Stimulated activated naive CD8-positive, alpha-beta T cell treated with anti-CD3 and anti-CD28 coated beads, Interleukin-15, amount 100 ng/mL, for 72 hours (primary cell): ENCODE results near the gene BIRC6.

ENCODE experiments used
- ATAC-seq: fragments of 150-1000 bp; cut with Tn5 transposase; 2 replicates; pipeline ENCODE4 v1.10.0; 2021; ENCODE audit warnings: mild to moderate bottlenecking, moderate library complexity
- DNase-seq, 2 donors: peaks; one replicate each; pipeline ENCODE4 v3.0.0; 2021 to 2022
- H3K27ac Mint-ChIP-seq, 2 donors: one replicate each; pipeline ENCODE4 v1.8.0; 2022; ENCODE audit warnings: mild to moderate bottlenecking in 2 of 2, mixed read lengths in 2 of 2, moderate library complexity in 2 of 2
- H3K27me3 Mint-ChIP-seq: one replicate; pipeline ENCODE4 v1.8.0; 2022; ENCODE audit warnings: mixed read lengths
- H3K4me1 Mint-ChIP-seq: one replicate; pipeline ENCODE4 v1.8.0; 2022; ENCODE audit warnings: mild to moderate bottlenecking, mixed read lengths
- H3K4me3 Mint-ChIP-seq, 2 donors: one replicate each; pipeline ENCODE4 v1.8.0; 2022; ENCODE audit warnings: mild to moderate bottlenecking in 2 of 2, mixed read lengths in 2 of 2, moderate library complexity in 1 of 2
- H3K9me3 Mint-ChIP-seq, 2 donors: one replicate each; pipeline ENCODE4 v1.8.0; 2022; ENCODE audit warnings: mixed read lengths in 2 of 2

The BIRC6 gene

DNA sequence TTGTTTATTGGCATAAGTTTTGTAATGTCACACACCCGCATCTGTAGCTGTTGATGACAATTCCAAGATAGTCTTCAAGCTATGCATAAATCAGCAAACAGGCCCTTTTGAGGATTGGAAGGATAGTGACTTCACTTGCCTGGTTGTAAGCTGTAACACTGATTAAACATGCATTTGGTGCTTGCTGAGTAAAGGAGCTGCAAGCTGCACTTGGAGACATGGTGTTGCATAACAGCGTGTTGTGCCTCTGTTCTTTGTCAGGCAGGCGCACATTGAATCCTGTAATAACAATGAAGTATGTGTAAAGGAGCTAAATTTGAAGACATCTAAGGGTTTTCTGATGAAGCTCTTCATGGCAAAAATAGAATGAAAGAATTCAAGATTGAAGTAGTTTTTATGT is 202.3 kb downstream of the BIRC6 start:
- Mint-ChIP-seq H3K27me3 (no peaks in the 10 kb centered on the region), H3K4me1 (peaks cover 3% of the 10 kb centered on the region), H3K4me3 (no peak overlapping the region), H3K27ac (no peak overlapping the region), H3K9me3 (peaks cover 0 to 3% of the 10 kb centered on the region in 2 donors)
- ATAC-seq (no peak), DNase-seq (no peak)

- no peak overlapping the region for H3K27ac Mint-ChIP-seq
- no peak overlapping the region for H3K4me3 Mint-ChIP-seq
- peaks cover 6% of the 10 kb centered on the region for H3K4me1 Mint-ChIP-seq
- H3K27me3 Mint-ChIP-seq: no peaks in the 10 kb centered on the region
- no peak for DNase-seq
- H3K9me3 Mint-ChIP-seq: peaks cover 0 to 7% of the 10 kb centered on the region in 2 donors
- ATAC-seq: no peak
Observed at GRCh38 chr2:32562906-32563305, 206.1 kb downstream of the BIRC6 start.

DNA sequence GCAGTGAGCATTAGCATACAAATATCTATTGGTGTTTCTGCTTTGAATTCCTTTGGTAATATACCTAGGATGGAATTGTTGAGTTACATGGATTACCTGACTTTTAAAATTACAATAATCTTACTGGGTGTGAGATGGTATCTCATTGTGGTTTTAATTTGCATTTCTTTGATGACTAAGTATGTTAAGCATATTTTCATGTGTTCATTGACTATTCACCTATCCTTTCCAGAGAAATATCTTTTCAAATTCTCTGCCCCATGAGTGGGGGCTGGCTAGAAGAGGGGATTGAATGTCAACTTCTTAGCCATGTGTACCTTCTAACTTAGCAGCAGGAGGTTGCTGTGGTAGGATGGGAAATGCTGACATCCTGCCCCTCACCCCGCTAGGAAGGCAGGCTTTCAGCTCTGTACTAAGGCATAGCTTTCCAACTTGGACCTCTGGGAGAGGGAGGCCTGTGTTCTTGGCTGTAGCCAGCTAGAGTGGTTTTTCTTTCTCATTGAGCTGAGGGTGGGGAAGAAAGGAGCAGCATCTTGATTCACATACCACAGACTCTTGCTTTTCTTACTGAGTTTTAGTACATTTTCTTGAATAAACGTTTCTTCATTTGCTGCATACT is 207.7 kb downstream of the BIRC6 start:
- Mint-ChIP-seq H3K27ac (no peak overlapping the region), H3K4me3 (no peak overlapping the region), H3K9me3 (peaks cover 0 to 7% of the 10 kb centered on the region in 2 donors), H3K4me1 (peaks cover 6% of the 10 kb centered on the region), H3K27me3 (no peaks in the 10 kb centered on the region)
- no peak for ATAC-seq
- no peak for DNase-seq

- H3K27ac Mint-ChIP-seq: no peak overlapping the region
Observed at GRCh38 chr2:32565902-32566301, 209.1 kb downstream of the BIRC6 start.

GRCh38 chr2:32572030-32572429 is 215.2 kb downstream of the BIRC6 start:
- ATAC-seq (no peak), DNase-seq (no peak)
- H3K4me1 Mint-ChIP-seq: peaks cover 25% of the 10 kb centered on the region
- H3K4me3 Mint-ChIP-seq: no peak overlapping the region
- peak overlapping the region in 1 of 2 donors; percentile 27 for H3K27ac Mint-ChIP-seq
- no peaks in the 10 kb centered on the region for H3K27me3 Mint-ChIP-seq
- no peaks in the 10 kb centered on the region for H3K9me3 Mint-ChIP-seq

More at GRCh38 chr2:32565902-32566301, 209.1 kb downstream of the BIRC6 start:
- DNase-seq (no peak), ATAC-seq (no peak)
- Mint-ChIP-seq H3K4me1 (peaks cover 7% of the 10 kb centered on the region), H3K4me3 (no peak overlapping the region), H3K27me3 (no peaks in the 10 kb centered on the region), H3K9me3 (peaks cover 0 to 7% of the 10 kb centered on the region in 2 donors)

- Mint-ChIP-seq H3K27ac (peak overlapping the region in 1 of 2 donors; percentile 2), H3K4me1 (peaks cover 25% of the 10 kb centered on the region), H3K4me3 (no peak overlapping the region), H3K27me3 (no peaks in the 10 kb centered on the region), H3K9me3 (no peaks in the 10 kb centered on the region)
- ATAC-seq (peak; percentile 93), DNase-seq (no peak)
Observed at GRCh38 chr2:32572737-32573136, 215.9 kb downstream of the BIRC6 start.

DNA sequence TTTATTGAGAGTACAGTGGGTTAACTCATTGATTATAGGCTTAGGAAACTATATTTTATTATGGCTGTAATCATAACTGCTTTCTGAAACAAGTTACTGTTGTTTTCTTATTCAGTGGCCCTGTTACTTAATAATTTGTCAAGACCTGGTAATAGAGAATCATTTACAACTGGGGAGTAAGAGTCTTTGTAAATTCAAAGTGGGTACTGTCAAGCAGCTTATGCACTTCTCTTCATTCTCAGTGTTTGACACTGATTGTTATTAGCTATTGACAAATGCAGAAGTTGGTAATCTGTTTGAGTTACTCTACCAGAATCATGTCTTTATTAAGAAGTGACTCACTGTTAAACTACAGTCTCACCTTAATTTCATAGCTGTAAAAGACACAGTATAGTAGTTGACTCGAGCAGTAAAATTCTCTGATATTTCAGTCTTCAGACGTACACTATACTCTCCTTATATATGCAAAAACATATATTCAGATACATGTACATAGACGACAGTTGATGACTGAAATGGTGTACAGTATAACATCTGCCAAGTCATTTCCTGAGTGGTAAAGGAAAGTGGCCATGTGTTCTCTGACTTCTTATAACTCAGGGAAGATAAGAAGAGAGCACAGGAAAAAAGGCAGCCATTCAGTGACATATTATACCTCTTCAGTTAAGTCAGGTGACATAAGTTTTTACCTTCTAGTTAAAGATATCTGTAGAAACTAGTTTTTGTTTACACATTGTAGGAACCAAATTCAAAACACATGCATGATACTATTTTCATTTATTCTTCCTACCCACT is 235.0 kb downstream of the BIRC6 start:
- Mint-ChIP-seq H3K27ac (peak overlapping the region in 1 of 2 donors; percentile 96), H3K4me1 (peaks cover 30% of the 10 kb centered on the region), H3K9me3 (no peaks in the 10 kb centered on the region), H3K4me3 (peak overlapping the region; percentile 1 to 69), H3K27me3 (no peaks in the 10 kb centered on the region)
- peak; percentile 99 for ATAC-seq
- no peak for DNase-seq

DNA sequence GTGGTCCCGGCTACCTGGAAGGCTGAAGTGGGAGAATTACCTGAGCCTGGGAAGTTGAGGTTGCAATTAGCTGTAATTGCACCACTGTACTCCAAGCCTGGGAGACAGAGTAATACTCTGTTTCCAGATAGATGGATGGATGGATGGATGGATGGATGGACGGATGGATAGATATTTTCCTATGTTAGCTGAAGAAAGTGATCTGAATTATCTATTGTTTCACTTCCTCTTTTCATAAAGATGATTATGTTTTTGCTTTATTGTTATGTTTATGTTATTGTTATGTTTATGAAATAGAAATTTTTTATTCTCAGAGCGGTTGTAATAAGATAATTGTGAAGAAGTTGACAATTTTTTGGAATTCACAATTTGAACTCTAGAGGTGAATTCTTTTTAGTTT is 237.8 kb downstream of the BIRC6 start:
- Mint-ChIP-seq H3K27me3 (no peaks in the 10 kb centered on the region), H3K4me1 (peaks cover 30% of the 10 kb centered on the region), H3K27ac (no peak overlapping the region), H3K4me3 (no peak overlapping the region), H3K9me3 (no peaks in the 10 kb centered on the region)
- DNase-seq (no peak), ATAC-seq (no peak)

GRCh38 chr2:32611366-32611765 is 254.5 kb downstream of the BIRC6 start:
- H3K9me3 Mint-ChIP-seq: no peaks in the 10 kb centered on the region
- no peak for ATAC-seq
- no peak overlapping the region for H3K4me3 Mint-ChIP-seq
- DNase-seq: no peak
- H3K27ac Mint-ChIP-seq: no peak overlapping the region
- H3K27me3 Mint-ChIP-seq: no peaks in the 10 kb centered on the region
- no peaks in the 10 kb centered on the region for H3K4me1 Mint-ChIP-seq

DNA sequence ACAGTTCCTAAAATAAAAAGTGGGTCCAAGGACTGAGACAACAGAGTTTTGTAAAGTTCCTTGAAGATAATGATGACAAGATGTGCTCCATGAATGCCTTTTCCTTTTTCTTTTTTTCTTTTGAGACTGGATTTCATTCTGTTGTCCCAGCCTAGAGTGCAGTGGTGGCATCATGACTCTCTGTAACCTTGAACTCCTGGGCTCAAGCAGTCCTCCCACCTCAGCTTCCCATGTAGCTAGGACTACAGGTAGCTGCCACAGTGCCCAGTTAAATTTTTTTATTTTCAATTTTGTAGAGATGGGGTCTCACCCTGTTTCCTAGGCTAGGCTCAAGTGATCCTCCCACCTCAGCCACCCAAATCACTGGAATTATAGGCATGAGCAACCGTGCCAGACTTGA is 254.9 kb downstream of the BIRC6 start:
- H3K4me3 Mint-ChIP-seq: no peak overlapping the region
- no peak overlapping the region for H3K27ac Mint-ChIP-seq
- H3K9me3 Mint-ChIP-seq: no peaks in the 10 kb centered on the region
- no peak for DNase-seq
- no peaks in the 10 kb centered on the region for H3K4me1 Mint-ChIP-seq
- H3K27me3 Mint-ChIP-seq: no peaks in the 10 kb centered on the region
- ATAC-seq: no peak

DNA sequence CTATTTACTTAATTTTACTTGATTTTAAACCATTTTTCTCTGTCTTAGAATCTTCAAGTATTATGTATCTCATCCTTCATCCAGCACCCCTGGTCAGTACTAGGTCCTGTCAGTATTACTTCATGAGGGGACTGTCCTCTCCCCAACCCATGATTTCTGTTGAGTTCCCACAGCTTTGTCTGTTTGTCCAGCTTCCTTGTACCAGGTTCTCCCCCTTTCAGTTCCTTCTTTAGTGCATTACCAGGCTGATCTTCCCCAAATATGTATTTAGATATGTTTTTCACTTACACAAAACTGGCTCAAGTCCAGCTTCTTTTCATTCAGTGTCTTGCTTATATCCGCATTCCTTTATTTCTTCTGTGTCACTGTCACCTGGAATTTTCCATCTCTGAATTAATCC is 257.3 kb downstream of the BIRC6 start:
- ATAC-seq (no peak), DNase-seq (no peak)
- Mint-ChIP-seq H3K27me3 (no peaks in the 10 kb centered on the region), H3K4me1 (no peaks in the 10 kb centered on the region), H3K27ac (peak overlapping the region in 1 of 2 donors; percentile 37), H3K4me3 (no peak overlapping the region), H3K9me3 (no peaks in the 10 kb centered on the region)

GRCh38 chr2:32617599-32618189 is 260.9 kb downstream of the BIRC6 start:
- H3K27ac Mint-ChIP-seq: no peak overlapping the region
- ATAC-seq (no peak), DNase-seq (no peak)
- no peaks in the 10 kb centered on the region for H3K4me1 Mint-ChIP-seq
- no peak overlapping the region for H3K4me3 Mint-ChIP-seq
- H3K9me3 Mint-ChIP-seq: no peaks in the 10 kb centered on the region
- no peaks in the 10 kb centered on the region for H3K27me3 Mint-ChIP-seq

DNA sequence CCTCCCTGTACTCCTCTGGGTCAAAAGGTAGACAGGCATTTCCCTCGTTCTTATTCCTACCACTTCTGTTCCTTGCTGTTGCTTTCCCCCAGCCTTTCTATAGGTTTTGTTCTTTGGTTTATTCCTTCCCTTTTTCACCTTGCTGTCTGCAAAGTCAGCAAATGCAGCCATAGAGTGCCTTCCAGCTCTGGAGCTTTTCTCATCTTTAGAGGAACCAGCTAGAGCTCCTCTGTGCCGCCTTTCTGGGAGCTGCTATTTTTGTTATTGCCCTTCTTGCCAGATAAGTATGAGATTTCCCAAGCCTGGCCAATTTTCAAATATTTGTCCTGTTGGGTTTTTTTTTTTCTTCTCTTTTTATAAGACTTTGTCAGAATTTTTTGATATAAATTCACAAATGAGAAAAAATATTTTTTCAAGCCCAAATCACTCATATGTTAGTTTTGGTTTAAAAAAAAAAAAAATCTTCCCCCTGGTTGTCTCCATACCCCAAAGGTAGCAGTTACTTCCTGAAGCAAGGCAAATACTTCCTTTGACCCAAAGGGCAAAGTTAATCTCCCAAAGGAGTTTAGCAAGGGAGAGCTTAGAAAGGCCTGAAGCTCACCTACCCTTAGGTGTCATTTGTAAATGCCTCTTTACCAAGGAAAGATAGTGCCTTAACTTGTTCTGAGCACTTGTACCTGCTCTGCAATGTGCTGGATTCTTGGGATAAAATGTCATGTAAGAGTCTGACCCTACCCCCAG is 265.9 kb downstream of the BIRC6 start:
- no peak overlapping the region for H3K27ac Mint-ChIP-seq
- peaks cover 9% of the 10 kb centered on the region for H3K4me1 Mint-ChIP-seq
- no peak for ATAC-seq
- no peak overlapping the region for H3K4me3 Mint-ChIP-seq
- H3K27me3 Mint-ChIP-seq: no peaks in the 10 kb centered on the region
- DNase-seq: no peak
- no peaks in the 10 kb centered on the region for H3K9me3 Mint-ChIP-seq

- DNase-seq (no peak), ATAC-seq (no peak)
- Mint-ChIP-seq H3K27ac (no peak overlapping the region), H3K9me3 (no peaks in the 10 kb centered on the region), H3K4me3 (no peak overlapping the region), H3K4me1 (peaks cover 11% of the 10 kb centered on the region), H3K27me3 (no peaks in the 10 kb centered on the region)
Observed at GRCh38 chr2:32623311-32623706, 266.5 kb downstream of the BIRC6 start.

- H3K27ac Mint-ChIP-seq: no peak overlapping the region
- no peaks in the 10 kb centered on the region for H3K9me3 Mint-ChIP-seq
- H3K4me3 Mint-ChIP-seq: no peak overlapping the region
- H3K4me1 Mint-ChIP-seq: peaks cover 26% of the 10 kb centered on the region
- ATAC-seq: no peak
- no peaks in the 10 kb centered on the region for H3K27me3 Mint-ChIP-seq
- DNase-seq: no peak
Observed at GRCh38 chr2:32624812-32625211, 268.0 kb downstream of the BIRC6 start.
